ENCODE data around the gene SIL1.
"Not testable (repeated sequence)": the region's sequence is repeated elsewhere in the genome, so short reads cannot be mapped to it uniquely, and the experiment has no call there.

DNA sequence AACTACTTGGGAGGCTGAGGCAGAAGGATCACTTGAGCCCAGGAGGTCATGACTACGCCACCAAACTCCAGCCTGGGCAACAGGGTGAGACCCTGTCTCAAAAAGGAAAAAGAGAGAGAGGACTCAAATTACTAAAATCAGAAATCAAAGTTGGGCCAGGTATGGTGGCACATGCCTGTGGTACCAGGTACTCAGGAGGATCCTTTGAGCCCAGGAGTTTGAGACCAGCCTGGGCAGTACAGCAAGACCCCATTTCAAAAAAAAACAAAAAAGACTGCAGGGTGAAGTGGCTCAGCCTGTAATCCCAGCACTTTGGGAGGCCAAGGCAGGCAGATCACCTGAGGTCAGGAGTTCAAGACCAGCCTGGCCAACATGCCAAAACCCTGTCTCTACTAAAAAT, 23.8 kb downstream of the SIL1 start:
- not testable (repeated sequence) for TF ChIP-seq POLR2A (IDR thresholded peaks at IDR 0.05; ENCODE audit: low read depth); CTCF (IDR thresholded peaks at IDR 0.05); POLR2AphosphoS5 (IDR thresholded peaks at IDR 0.05); EP300 (IDR thresholded peaks at IDR 0.05)

Measured in esophagus muscularis mucosa (tissue), 4 donors.